Ishikawa (cell line): ENCODE data around the gene SH3BGRL3.

ENCODE experiments used
- CEBPB ChIP-seq: IDR thresholded peaks from 2 replicates; pipeline ENCODE4 v1.6.1; 2012
- CREB1 ChIP-seq: IDR thresholded peaks from 2 replicates; pipeline ENCODE4 v1.6.1; 2012; ENCODE audit warnings: low read depth
- EGR1 ChIP-seq: IDR thresholded peaks from 2 replicates; pipeline ENCODE4 v1.6.1; 2012
- EP300 ChIP-seq: IDR thresholded peaks from 2 replicates; pipeline ENCODE4 v1.6.1; 2012; ENCODE audit warnings: borderline replicate concordance
- FOXM1 ChIP-seq: IDR thresholded peaks from 2 replicates; pipeline ENCODE4 v1.6.1; 2012; ENCODE audit warnings: low read depth, borderline replicate concordance
- MAX ChIP-seq: IDR thresholded peaks from 2 replicates; pipeline ENCODE4 v1.6.1; 2012
- NFIC ChIP-seq: IDR thresholded peaks from 2 replicates; pipeline ENCODE4 v1.6.1; 2012
- RAD21 ChIP-seq: IDR thresholded peaks from 2 replicates; pipeline ENCODE4 v1.6.1; 2012; ENCODE audit warnings: low read depth
- TAF1 ChIP-seq: IDR thresholded peaks from 2 replicates; pipeline ENCODE4 v1.6.1; 2012; ENCODE audit warnings: low read depth, mild to moderate bottlenecking
- TCF12 ChIP-seq: IDR thresholded peaks from 2 replicates; pipeline ENCODE4 v1.6.1; 2012; ENCODE audit warnings: low read depth
- TEAD4 ChIP-seq: IDR thresholded peaks from 2 replicates; pipeline ENCODE4 v1.6.1; 2012
- YY1 ChIP-seq: IDR thresholded peaks from 2 replicates; pipeline ENCODE4 v1.6.1; 2012; ENCODE audit warnings: low read depth
- ZBTB7A ChIP-seq: IDR thresholded peaks from 2 replicates; pipeline ENCODE4 v1.6.1; 2012; ENCODE audit warnings: low read depth
- TF ChIP-seq, protein P1 (sequence below): IDR thresholded peaks from 2 replicates; pipeline ENCODE4 v1.6.1; 2012
- TF ChIP-seq, protein P2 (sequence below): IDR thresholded peaks from 2 replicates; pipeline ENCODE4 v1.6.1; 2012; ENCODE audit warnings: low read depth, mild to moderate bottlenecking

SH3BGRL3 gene

DNA sequence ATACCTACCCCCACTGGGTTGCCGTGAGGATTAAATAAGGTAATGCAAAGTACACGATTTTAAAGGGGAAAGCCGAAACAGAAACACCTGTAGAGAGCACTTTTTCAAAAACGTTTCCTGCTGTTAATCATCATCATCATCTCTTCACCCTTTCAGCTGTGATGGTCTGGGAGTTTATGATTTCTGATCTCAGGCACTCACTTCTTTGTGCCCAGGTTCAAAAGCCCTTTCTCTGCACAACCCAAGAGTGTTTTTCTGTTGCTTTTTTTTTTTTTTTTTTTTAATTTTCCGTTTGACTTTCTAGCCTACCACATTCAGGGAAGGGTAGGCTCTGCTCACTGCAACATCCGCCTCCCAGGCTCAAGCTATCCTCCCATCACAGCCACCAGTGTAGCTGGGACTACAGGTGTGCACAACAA lies 27.5 kb downstream of the SH3BGRL3 start:
- TF ChIP-seq CEBPB = no peak
- TF ChIP-seq MAX = no peak
- TF ChIP-seq YY1 = no peak
- TF ChIP-seq TEAD4 = no peak
- no peak for TF ChIP-seq TCF12
- no peak for TF ChIP-seq FOXM1
- TF ChIP-seq, protein P1, sequence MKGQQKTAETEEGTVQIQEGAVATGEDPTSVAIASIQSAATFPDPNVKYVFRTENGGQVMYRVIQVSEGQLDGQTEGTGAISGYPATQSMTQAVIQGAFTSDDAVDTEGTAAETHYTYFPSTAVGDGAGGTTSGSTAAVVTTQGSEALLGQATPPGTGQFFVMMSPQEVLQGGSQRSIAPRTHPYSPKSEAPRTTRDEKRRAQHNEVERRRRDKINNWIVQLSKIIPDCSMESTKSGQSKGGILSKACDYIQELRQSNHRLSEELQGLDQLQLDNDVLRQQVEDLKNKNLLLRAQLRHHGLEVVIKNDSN = no peak
- TF ChIP-seq TAF1 = no peak
- TF ChIP-seq, protein P2, sequence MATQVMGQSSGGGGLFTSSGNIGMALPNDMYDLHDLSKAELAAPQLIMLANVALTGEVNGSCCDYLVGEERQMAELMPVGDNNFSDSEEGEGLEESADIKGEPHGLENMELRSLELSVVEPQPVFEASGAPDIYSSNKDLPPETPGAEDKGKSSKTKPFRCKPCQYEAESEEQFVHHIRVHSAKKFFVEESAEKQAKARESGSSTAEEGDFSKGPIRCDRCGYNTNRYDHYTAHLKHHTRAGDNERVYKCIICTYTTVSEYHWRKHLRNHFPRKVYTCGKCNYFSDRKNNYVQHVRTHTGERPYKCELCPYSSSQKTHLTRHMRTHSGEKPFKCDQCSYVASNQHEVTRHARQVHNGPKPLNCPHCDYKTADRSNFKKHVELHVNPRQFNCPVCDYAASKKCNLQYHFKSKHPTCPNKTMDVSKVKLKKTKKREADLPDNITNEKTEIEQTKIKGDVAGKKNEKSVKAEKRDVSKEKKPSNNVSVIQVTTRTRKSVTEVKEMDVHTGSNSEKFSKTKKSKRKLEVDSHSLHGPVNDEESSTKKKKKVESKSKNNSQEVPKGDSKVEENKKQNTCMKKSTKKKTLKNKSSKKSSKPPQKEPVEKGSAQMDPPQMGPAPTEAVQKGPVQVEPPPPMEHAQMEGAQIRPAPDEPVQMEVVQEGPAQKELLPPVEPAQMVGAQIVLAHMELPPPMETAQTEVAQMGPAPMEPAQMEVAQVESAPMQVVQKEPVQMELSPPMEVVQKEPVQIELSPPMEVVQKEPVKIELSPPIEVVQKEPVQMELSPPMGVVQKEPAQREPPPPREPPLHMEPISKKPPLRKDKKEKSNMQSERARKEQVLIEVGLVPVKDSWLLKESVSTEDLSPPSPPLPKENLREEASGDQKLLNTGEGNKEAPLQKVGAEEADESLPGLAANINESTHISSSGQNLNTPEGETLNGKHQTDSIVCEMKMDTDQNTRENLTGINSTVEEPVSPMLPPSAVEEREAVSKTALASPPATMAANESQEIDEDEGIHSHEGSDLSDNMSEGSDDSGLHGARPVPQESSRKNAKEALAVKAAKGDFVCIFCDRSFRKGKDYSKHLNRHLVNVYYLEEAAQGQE = no peak
- no peak for TF ChIP-seq CREB1

GRCh38 chr1:26314501-26314900 lies 34.6 kb downstream of the SH3BGRL3 start:
- TF ChIP-seq RAD21 = no peak
- no peak for TF ChIP-seq TCF12
- TF ChIP-seq TAF1 = no peak
- TF ChIP-seq CREB1 = no peak
- TF ChIP-seq, protein P1 = no peak
- no peak for TF ChIP-seq EGR1
- no peak for TF ChIP-seq YY1
- TF ChIP-seq EP300 = no peak
- no peak for TF ChIP-seq FOXM1
- TF ChIP-seq, protein P2 = no peak
- TF ChIP-seq ZBTB7A = no peak
- no peak for TF ChIP-seq MAX
- TF ChIP-seq NFIC = no peak
- no peak for TF ChIP-seq CEBPB
- no peak for TF ChIP-seq TEAD4

- TF ChIP-seq RAD21 (no peak), EP300 (no peak), YY1 (no peak)
These were observed 36.3 kb downstream of the SH3BGRL3 start for GRCh38 chr1:26315874-26316850.

- no peak for TF ChIP-seq EGR1
- TF ChIP-seq YY1 = no peak
- TF ChIP-seq TCF12 = no peak
- no peak for TF ChIP-seq TEAD4
- no peak for TF ChIP-seq CREB1
- TF ChIP-seq CEBPB = no peak
- no peak for TF ChIP-seq MAX
- no peak for TF ChIP-seq FOXM1
- TF ChIP-seq, protein P1 = no peak
- no peak for TF ChIP-seq RAD21
These were observed 37.3 kb downstream of the SH3BGRL3 start for GRCh38 chr1:26317146-26317545.

- no peak for TF ChIP-seq YY1
- TF ChIP-seq ZBTB7A = no peak
- TF ChIP-seq, protein P1 = no peak
- no peak for TF ChIP-seq RAD21
- TF ChIP-seq NFIC = no peak
- TF ChIP-seq CREB1 = no peak
- TF ChIP-seq MAX = no peak
- TF ChIP-seq FOXM1 = no peak
- no peak for TF ChIP-seq TAF1
- TF ChIP-seq, protein P2 = no peak
- TF ChIP-seq TCF12 = no peak
- no peak for TF ChIP-seq EGR1
- no peak for TF ChIP-seq EP300
These were observed 37.9 kb downstream of the SH3BGRL3 start, which contains the start of gene CD52 for GRCh38 chr1:26317612-26318337. TSS of gene CD52 (plus strand) at chr1:26317958. CDS start at chr1:26318018, 60 bp downstream.
